Measurements from ENCODE around the gene ZXDC.

DNA sequence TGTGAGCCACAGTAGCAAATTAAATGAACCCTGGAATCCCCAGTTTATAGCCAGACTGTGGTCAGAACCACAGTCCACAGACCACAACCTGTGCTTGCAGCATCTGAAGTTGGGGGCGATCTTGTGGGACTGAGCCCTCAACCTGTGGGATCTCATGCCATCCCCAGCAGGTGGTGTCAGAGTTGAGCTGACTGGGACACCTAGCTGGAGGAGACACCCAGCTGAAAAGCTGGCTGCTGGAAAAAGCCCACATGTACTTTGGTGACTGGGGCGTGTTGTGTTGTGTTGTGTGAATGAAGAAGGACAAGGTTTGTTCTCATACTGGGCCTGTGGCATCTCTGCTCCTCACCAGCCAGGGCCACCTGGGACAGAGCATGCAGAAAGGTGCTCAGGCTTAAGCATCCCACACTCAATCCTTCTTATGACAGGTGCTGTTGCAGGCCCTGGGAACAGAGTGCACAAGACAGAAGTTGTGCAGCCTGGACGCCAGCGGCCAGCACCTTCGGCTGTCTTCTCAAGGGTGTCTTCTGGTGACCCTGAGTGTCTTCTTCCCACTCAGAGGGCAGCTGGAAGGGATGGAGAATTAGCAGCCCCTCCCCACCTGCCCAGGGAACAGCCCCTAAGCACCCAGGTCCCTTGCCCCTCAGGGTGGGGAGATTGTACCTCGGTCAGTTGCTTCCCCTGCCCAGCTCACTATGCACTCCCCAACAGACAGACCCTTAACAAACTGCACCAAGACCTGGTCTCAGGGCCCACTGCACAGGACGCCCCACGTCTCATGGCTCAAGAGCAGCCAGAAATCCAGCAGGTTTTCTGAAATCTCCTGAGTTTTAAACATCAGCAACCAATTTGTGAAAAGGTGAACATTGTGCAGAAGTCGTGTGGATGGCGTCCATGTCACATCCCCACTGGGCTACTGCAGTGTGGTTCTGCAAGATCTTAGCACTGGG is 44.1 kb upstream of the ZXDC start:
- TF ChIP-seq FOXP2 (optimal IDR thresholded peaks at IDR 0.05; ENCODE audit: control extremely low read depth, extremely low read length, insufficient read depth) (no peak), EZH2 (IDR thresholded peaks at IDR 0.05) (no peak), POLR2AphosphoS5 (IDR thresholded peaks at IDR 0.05; ENCODE audit: borderline replicate concordance, low read depth, low read length) (no peak)

Measured in SK-N-MC (cell line).